ENCODE measurements around the gene TGM5. TPM values are rescaled to one million over a fixed set of nuclear protein-coding genes. Genes with fewer than 3 reads are reported as not detected.

The TGM5 gene
- total and polyA plus RNA-seq, 11 donors: 1.2 TPM; not detected in 10

DNA sequence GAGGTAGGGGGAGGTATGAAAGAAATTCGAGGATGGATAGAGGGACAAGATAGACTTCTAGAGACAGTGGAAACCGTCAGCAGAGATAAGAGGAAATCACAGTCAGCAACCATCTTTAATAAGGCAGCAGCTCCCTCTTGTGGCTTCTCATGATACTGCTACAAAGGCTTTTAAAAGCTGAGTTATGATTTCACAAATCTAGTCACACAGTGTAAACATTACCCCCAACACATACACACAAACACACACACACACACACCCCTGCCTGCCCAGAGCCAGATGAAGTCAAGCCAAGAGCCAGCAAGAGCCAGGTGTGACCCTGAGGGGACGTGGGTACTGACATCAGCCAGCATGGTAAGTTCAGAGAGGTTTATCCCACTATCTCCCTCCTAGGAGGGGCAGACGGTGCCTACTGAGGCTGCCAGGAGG, 18.9 kb upstream of the TGM5 start:
- 4 to 16% (median 11%) methylated on average over 3 to 4 of the region's 4 CpGs for WGBS, 4 donors
- H3K4me3 ChIP-seq: no peak overlapping the region
- ATAC-seq (peak in 3 of 4 donors; percentile 57 to 69 (median 68)), DNase-seq (no peak)
- no peaks in the 10 kb centered on the region for H3K36me3 ChIP-seq
- no peaks in the 10 kb centered on the region for H3K4me1 ChIP-seq
- H3K27ac ChIP-seq: no peak overlapping the region
- H3K27me3 ChIP-seq: peaks cover 0 to 4% (median 0%) of the 10 kb centered on the region in 9 donors
- TF ChIP-seq POLR2A (IDR thresholded peaks at IDR 0.05): no peak
- TF ChIP-seq, protein P1, sequence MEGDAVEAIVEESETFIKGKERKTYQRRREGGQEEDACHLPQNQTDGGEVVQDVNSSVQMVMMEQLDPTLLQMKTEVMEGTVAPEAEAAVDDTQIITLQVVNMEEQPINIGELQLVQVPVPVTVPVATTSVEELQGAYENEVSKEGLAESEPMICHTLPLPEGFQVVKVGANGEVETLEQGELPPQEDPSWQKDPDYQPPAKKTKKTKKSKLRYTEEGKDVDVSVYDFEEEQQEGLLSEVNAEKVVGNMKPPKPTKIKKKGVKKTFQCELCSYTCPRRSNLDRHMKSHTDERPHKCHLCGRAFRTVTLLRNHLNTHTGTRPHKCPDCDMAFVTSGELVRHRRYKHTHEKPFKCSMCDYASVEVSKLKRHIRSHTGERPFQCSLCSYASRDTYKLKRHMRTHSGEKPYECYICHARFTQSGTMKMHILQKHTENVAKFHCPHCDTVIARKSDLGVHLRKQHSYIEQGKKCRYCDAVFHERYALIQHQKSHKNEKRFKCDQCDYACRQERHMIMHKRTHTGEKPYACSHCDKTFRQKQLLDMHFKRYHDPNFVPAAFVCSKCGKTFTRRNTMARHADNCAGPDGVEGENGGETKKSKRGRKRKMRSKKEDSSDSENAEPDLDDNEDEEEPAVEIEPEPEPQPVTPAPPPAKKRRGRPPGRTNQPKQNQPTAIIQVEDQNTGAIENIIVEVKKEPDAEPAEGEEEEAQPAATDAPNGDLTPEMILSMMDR (IDR thresholded peaks at IDR 0.05): peak; percentile 67 to 86 (median 81)
- H3K9me3 ChIP-seq: no peaks in the 10 kb centered on the region
- intact Hi-C loops (cut with DNase I): loop anchor here in 8 of 10 donors (1.0 to 5.0 kb wide), 3 partner anchors 60 to 98 kb away; partner anchors contain the start of gene CCNDBP1 (in 1 of the 8)

DNA sequence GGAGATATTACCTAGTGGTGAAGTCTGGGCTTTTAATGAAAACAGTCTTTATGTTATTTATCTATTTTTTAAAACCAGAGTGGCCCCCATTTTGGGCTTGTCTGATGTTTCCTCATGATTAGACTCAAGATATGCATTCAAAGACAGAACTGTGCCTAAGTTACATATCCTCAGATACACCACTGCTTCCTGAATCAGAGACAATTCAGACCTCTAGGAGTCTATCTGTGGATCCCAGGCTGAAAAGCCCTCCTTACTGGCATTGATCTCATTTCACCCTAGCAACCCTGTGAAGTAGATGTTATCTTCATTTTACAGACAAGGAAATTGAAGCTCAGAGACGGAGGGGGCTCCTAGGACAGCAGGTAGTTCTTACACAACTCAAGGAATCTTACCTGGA, 16.8 kb upstream of the TGM5 start:
- Histone ChIP-seq H3K27ac (no peak overlapping the region), H3K9me3 (no peaks in the 10 kb centered on the region), H3K4me3 (no peak overlapping the region), H3K36me3 (no peaks in the 10 kb centered on the region), H3K4me1 (no peaks in the 10 kb centered on the region), H3K27me3 (peaks cover 0 to 4% (median 0%) of the 10 kb centered on the region in 9 donors)
- WGBS, 4 donors: 50 to 85% (median 85%) methylated on average over 1 of the region's 1 CpG
- TF ChIP-seq POLR2A (IDR thresholded peaks at IDR 0.05): no peak
- TF ChIP-seq, protein P1 (IDR thresholded peaks at IDR 0.05): no peak
- ATAC-seq (no peak), DNase-seq (no peak)
- intact Hi-C loops (cut with DNase I): loop anchor here in 2 of 10 donors (2.0 to 5.0 kb wide), 3 partner anchors 56 to 96 kb away; partner anchors contain the start of gene CCNDBP1 (in 1 of the 2)

DNA sequence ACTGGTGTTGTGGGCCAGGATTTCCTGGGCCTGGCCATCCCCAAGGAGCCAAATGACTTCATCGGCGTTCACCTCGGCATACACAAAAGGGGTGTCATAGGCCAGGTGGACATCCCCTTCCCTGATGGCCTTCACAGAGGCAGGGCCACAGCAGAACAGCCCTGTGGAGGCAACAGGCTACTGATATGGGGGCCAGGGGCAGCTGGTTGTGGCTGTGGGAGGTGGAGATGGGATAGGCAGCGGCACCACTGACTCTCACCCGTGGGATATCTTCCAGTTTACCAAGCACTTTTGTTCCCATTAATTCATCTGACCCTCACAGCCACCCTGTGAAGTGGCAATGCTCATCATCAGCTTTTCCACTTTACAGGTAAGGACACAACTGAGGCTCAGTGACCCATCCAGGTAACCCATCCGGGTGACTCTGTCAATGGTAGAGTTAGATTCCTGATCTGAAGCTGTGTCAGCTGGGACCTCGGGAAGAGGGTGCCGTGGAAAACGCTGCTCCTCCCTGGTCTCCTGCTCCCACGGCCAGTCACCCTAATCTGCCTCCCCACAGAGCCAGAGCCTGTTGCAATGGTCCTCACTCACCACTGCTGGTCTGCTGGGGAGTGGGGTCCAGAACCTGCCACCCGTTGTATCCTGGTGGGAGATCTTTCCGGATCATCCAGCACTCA, 15.3 kb upstream of the TGM5 start:
- Histone ChIP-seq H3K36me3 (no peaks in the 10 kb centered on the region), H3K9me3 (no peaks in the 10 kb centered on the region), H3K27ac (no peak overlapping the region), H3K27me3 (peaks cover 0 to 4% (median 0%) of the 10 kb centered on the region in 9 donors), H3K4me3 (no peak overlapping the region), H3K4me1 (no peaks in the 10 kb centered on the region)
- TF ChIP-seq, protein P1 (IDR thresholded peaks at IDR 0.05): no peak
- no peak for TF ChIP-seq POLR2A (IDR thresholded peaks at IDR 0.05)
- intact Hi-C loops (cut with DNase I): loop anchor here in 2 of 10 donors (2.0 to 5.0 kb wide), 3 partner anchors 55 to 95 kb away; partner anchors contain the start of gene CCNDBP1 (in 1 of the 2)
- ATAC-seq (no peak), DNase-seq (no peak)
- WGBS, 4 donors: 83 to 88% (median 86%) methylated on average over 8 to 12 of the region's 12 CpGs

DNA sequence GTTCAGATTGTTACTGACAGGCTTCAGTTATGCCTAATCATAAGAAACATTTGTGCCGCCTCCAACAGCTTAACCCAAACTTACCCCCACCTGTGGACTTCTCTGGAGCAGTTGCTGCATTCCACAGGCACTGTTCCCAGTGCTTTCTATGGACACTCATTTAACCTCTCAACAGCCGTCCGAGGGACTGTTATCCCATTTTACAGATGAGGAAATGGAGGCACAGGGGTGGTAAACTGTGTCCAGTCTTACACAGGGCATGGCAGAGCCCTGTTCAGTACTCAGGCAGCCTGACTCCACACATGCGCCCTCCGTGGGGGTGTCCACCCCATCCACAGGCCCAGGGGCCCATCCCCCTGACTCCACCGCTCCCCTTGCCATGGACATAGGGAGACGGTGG, 14.3 kb upstream of the TGM5 start:
- Histone ChIP-seq H3K27ac (no peak overlapping the region), H3K4me3 (no peak overlapping the region), H3K36me3 (no peaks in the 10 kb centered on the region), H3K4me1 (no peaks in the 10 kb centered on the region), H3K27me3 (peaks cover 0 to 4% (median 0%) of the 10 kb centered on the region in 9 donors), H3K9me3 (no peaks in the 10 kb centered on the region)
- DNase-seq (no peak), ATAC-seq (no peak)
- intact Hi-C loops (cut with DNase I): loop anchor here in 1 of 10 donors (5.0 kb wide), 2 partner anchors 54 to 94 kb away; partner anchors contain the start of gene CCNDBP1
- TF ChIP-seq, protein P1 (IDR thresholded peaks at IDR 0.05): no peak
- TF ChIP-seq POLR2A (IDR thresholded peaks at IDR 0.05): no peak
- 69 to 85% (median 77%) methylated on average over 7 of the region's 7 CpGs for WGBS, 4 donors

All from heart left ventricle (tissue), 16 donors.